NCI-H2196 (cell line): ENCODE results near the gene LZIC.
"Not testable (repeated sequence)": the region's sequence is repeated elsewhere in the genome, so short reads cannot be mapped to it uniquely, and the experiment has no call there.

ENCODE experiments used
- DNase-seq: peaks from one replicate; lab custom pipeline; 2025; ENCODE audit not compliant: unreplicated experiment; lab: John Stamatoyannopoulos, UW

The LZIC gene

DNA sequence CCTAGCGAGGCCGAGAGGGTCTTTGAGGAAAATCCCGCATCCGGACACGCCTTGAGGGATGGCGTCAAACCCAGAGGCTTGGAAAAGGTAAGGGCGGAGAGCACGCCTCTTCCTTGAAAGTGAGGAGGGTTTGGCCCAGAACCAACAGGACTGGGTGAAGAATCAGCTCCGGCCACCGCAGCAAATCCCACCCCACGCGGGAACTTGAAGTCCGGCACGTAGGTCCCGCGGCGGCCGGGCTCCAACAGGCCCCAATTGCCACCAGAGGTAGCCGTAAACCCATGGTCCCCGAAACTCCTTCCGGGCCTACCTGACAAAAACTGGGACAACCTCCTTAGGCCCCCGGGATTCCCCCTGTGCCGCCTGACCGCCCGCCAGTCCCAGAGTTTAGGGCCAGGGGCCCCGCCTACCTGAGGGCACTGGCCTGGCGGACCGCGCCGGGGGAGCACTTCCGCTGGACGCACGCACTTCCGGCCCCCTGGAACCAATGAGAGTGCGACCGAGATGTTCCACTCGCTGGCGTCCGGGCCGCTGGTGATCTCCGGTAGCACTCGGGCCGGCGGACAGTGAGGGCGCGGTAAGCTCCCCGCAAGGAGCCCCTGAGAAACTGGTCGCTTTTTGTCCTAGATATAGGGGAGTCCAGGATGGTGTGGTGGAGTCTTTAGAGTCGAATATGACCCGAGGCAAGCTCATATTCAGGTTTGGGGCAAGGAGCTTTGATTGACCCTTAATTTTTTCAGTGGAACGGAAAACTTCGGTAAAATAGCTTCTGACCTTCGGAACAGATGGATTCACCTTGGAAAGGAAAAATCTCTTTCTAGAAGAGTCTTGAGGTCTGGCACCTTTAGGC is at the start of gene LZIC, which contains the start of gene NMNAT1:
TSS of gene LZIC (minus strand) at position 453 of the 850 bp plus-strand sequence. CDS start 6,772 bp downstream, outside the sequence.
TSS of gene NMNAT1 (plus strand) at position 537 of the 850 bp plus-strand sequence. CDS start 28,599 bp downstream, outside the sequence.
- peak; percentile 95 for DNase-seq

DNA sequence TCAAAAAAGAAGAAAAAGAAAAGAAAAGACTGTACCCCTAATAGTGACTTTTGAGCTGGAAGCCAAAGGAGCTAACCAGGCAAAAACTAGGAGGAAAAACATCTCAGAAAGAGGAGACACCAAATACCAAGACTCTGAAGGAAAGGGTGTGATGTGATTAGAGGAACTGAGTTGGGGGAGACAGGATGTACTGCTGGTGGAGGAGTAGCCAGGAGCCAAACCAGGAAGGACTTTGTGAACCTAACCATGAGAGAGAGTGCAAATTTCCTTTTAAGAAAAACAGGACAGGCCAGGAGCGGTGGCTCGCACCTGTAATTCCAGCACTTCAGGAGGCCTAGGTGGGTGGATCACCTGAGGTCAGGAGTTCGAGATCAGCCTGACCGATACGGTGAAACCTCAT is 49.7 kb upstream of the LZIC start:
- DNase-seq, result no peak

DNA sequence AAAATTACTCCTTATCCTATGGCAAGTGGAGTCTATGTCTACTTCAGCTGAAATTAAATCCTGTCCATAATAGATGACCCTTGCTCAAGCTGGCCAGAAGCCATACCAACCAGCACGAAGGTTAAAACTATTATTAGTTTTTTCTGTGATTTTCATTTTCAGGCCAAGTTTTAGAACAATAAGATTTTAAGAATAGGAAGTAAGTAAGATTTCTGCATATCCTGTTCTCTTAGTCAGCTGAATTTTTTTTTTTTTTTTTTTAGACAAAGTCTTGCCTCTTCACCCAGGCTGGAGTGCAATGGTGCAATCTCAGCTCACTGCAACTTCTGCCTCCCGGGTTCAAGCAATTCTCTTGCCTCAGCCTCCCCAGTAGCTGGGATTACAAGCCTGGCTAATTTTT is 47.8 kb upstream of the LZIC start:
- DNase-seq, result no peak

- DNase-seq, result no peak
Observed at GRCh38 chr1:9989773-9990172, 46.6 kb upstream of the LZIC start.

DNA sequence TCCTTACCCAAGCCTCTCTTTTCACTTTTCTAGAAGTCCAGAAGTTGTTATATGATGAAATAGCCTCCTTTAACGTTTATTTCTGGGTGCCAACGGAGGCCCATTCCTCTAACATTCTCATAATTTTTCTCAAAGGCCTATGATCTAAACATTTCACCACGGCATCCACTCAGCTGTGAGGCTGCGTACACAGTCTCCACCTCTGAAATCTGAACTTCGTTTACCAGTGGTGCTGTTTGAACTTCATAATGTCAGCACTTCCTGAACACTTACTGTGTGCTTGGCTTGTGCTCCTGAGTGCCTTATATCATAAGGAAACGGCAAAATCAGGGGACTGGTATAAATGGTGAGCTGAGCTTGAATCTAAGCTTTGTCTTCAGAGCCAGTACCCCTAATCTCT is 41.8 kb upstream of the LZIC start:
- no peak for DNase-seq

- no peak for DNase-seq
Observed at GRCh38 chr1:9984253-9984652, 41.1 kb upstream of the LZIC start.

GRCh38 chr1:9960706-9961562 is 17.7 kb upstream of the LZIC start:
- DNase-seq, result no peak

- DNase-seq, result no peak
Observed at GRCh38 chr1:9960011-9960410, 16.8 kb upstream of the LZIC start.

GRCh38 chr1:9957726-9958125 is 14.5 kb upstream of the LZIC start:
- DNase-seq, result no peak

DNA sequence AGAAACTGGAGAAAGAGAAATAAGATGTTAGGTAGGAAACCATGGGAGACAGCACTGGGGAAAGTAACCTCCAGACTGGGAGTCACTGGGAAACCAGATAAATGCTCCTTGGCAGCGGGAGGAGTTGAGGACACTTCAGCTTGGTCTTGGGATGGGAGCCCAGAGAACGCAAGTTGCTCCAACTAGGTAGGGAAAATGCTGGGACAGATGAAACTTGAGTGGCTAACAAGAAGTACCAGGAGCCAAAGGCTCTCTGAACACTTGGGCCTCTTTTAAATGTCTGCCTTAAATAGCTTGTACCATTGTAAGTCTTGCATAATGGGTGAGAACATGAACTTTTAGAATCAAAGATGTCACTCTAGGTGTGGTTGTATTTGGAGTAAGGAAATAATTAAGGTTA is 3.1 kb upstream of the LZIC start:
- no peak for DNase-seq

- peak; percentile 61 for DNase-seq
Observed at GRCh38 chr1:9942399-9942938, 722 bp downstream of the LZIC start.

- DNase-seq, result no peak
Observed at GRCh38 chr1:9929431-9930385, 13.5 kb downstream of the LZIC start.

- no peak for DNase-seq
Observed at GRCh38 chr1:9927259-9927658, 15.9 kb downstream of the LZIC start.

DNA sequence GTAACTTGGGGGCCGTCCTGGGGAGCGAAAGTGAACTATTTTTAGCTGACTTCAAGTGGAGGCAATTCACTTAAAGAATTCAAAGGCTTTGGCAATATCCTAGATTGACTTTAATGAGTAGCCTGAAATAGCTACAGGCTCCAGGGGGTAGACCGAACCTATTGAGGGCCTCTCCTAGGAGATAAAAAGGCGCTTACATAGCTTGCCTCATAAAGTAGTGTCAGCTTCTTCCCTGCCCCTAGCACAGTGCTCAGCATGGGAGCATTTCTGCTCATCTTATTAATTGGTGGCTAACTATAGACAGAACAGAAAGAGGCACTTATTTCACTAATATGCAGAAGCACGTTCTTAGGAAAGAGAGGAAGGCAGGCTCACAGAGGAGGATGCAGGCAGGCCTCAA is 20.8 kb downstream of the LZIC start:
- no peak for DNase-seq

GRCh38 chr1:9920606-9921005 is 22.6 kb downstream of the LZIC start:
- DNase-seq, result no peak

- DNase-seq, result no peak
Observed at GRCh38 chr1:9917901-9918300, 25.3 kb downstream of the LZIC start.

- DNase-seq, result not testable (repeated sequence)
Observed at GRCh38 chr1:9917495-9917894, 25.7 kb downstream of the LZIC start.

- no peak for DNase-seq
Observed at GRCh38 chr1:9916452-9916851, 26.7 kb downstream of the LZIC start.

- DNase-seq, result no peak
Observed at GRCh38 chr1:9914610-9914937, 28.6 kb downstream of the LZIC start.

GRCh38 chr1:9912264-9912936 is 30.8 kb downstream of the LZIC start:
- no peak for DNase-seq
